Mesendoderm (in vitro differentiated cells): Measurements from ENCODE around the gene SERPINI1. TPM values are rescaled to one million over a fixed set of nuclear protein-coding genes. Genes with fewer than 3 reads are reported as not detected.

Experiments used
- DNase-seq: peaks from one replicate; pipeline ENCODE4 v3.0.0; 2013
- H2AK5ac ChIP-seq: 2 replicates; pipeline ENCODE4 v1.6.1; 2013; ENCODE audit warnings: low read length, inconsistent platforms
- H2BK120ac ChIP-seq: 2 replicates; pipeline ENCODE4 v1.6.1; 2013; ENCODE audit warnings: low read depth, mild to moderate bottlenecking, low read length, moderate library complexity, mixed read lengths
- H2BK15ac ChIP-seq: replicated peaks from 2 replicates; pipeline ENCODE4 v1.6.1; 2013; ENCODE audit warnings: low read depth, mild to moderate bottlenecking, moderate library complexity
- H2BK5ac ChIP-seq: 2 replicates; pipeline ENCODE4 v1.6.1; 2013; ENCODE audit warnings: low read length, inconsistent platforms
- H3K18ac ChIP-seq: 2 replicates; pipeline ENCODE4 v1.6.1; 2013; ENCODE audit warnings: mild to moderate bottlenecking, low read length, mixed read lengths
- H3K23ac ChIP-seq: one replicate; pipeline ENCODE4 v1.6.1; 2013; ENCODE audit warnings: low read length
- H3K27ac ChIP-seq: 2 replicates; pipeline ENCODE4 v1.5.1; 2013; ENCODE audit warnings: low read depth, mild to moderate bottlenecking, inconsistent platforms, low read length, moderate library complexity
- H3K27me3 ChIP-seq: 2 replicates; pipeline ENCODE4 v1.6.1; 2013; ENCODE audit warnings: low read length, control low read depth, mild to moderate bottlenecking, inconsistent platforms; ENCODE audit not compliant: insufficient read depth, poor library complexity
- H3K36me3 ChIP-seq: 2 replicates; pipeline ENCODE4 v1.6.1; 2013; ENCODE audit warnings: low read length, inconsistent platforms; ENCODE audit not compliant: control insufficient read depth, insufficient read depth
- H3K4ac ChIP-seq: one replicate; pipeline ENCODE4 v1.6.1; 2013; ENCODE audit warnings: low read depth, mild to moderate bottlenecking, low read length, moderate library complexity
- H3K4me1 ChIP-seq: 2 replicates; pipeline ENCODE4 v1.6.1; 2013; ENCODE audit warnings: low read depth, low read length, inconsistent platforms; ENCODE audit not compliant: control insufficient read depth
- H3K4me2 ChIP-seq: 2 replicates; pipeline ENCODE4 v1.6.1; 2013; ENCODE audit warnings: low read length
- H3K4me3 ChIP-seq: 2 replicates; pipeline ENCODE4 v1.5.1; 2013; ENCODE audit warnings: mild to moderate bottlenecking, low read length
- H3K56ac ChIP-seq: one replicate; pipeline ENCODE4 v1.6.1; 2013; ENCODE audit warnings: low read length
- H3K79me1 ChIP-seq: 2 replicates; pipeline ENCODE4 v1.6.1; 2013; ENCODE audit warnings: low read length, inconsistent platforms
- H3K79me2 ChIP-seq: 2 replicates; pipeline ENCODE4 v1.6.1; 2013; ENCODE audit warnings: mild to moderate bottlenecking, low read length; ENCODE audit not compliant: control insufficient read depth, insufficient read depth
- H3K9ac ChIP-seq: 2 replicates; pipeline ENCODE4 v1.6.1; 2013; ENCODE audit warnings: low read length, inconsistent platforms
- H4K5ac ChIP-seq: one replicate; pipeline ENCODE4 v1.6.1; 2013; ENCODE audit warnings: low read length
- H4K8ac ChIP-seq: one replicate; pipeline ENCODE4 v1.6.1; 2013; ENCODE audit warnings: low read depth, mild to moderate bottlenecking, control low read depth, low read length, moderate library complexity
- WGBS: extraction: QIAGEN DNeasy Blood & Tissue Kit; methylation state at CpG from one replicate; pipeline ENCODE4 v1.1.7; 2013; ENCODE audit warnings: low lambda C conversion rate, missing lambda C conversion rate; ENCODE audit not compliant: insufficient coverage; ENCODE audit errors: extremely low coverage; 5-methylcytosine and 5-hydroxymethylcytosine counted together
- small RNA-seq: library from polyadenylated mRNA; stranded (forward); fragments of <200 nt; extraction: miRNeasy Mini kit (QIAGEN cat#:217004); gene quantifications from one replicate; pipeline ENCODE3, GENCODE V24; 2013; ENCODE audit not compliant: insufficient read depth

Gene SERPINI1

DNA sequence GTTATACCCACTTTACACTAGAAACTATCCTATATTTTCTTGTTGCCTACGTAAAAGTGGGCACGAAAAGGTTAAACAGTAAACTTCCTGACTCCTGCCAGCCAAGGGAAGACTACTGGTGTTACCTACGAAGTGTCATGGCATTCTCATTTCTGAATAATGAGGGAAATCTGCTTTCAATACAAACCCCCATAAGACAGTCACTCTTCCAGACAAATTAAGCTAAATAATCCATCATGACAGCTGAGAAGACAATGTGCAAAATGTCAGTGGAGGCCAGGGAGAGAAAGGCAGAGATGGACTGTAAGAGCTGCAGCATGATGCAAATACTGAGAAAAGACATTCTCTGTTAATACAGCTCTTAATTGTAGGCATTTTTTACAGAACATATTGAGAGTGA lies 136.5 kb downstream of the SERPINI1 start:
- no peak overlapping the region for H3K4me3 ChIP-seq
- no CpG with 5 or more reads among the region's 3 CpGs for WGBS

DNA sequence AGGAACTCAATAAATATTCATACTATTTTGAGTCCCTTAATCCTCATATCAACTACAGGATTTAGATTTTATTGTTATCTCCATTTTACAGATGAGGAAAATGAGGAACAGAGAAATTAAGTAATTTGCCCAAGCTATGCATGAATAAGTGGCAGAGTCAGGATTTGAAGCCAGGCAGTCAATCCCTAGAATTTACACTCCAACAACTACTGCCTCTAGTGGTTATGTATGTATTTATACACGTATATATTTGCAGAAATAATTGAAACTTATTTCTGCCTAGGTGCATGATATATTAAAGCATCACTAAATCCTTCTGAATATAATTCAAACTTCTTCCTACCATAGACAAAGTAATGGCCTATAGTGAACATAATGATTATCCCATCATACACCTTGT lies 137.4 kb downstream of the SERPINI1 start:
- H3K4me3 ChIP-seq = no peak overlapping the region
- no peak overlapping the region for H2BK15ac ChIP-seq
- no peak overlapping the region for H2AK5ac ChIP-seq
- no peak overlapping the region for H3K18ac ChIP-seq
- H3K56ac ChIP-seq = no peak overlapping the region
- H4K8ac ChIP-seq = no peak overlapping the region
- no peak overlapping the region for H3K4me2 ChIP-seq
- H3K4ac ChIP-seq = no peak overlapping the region
- H3K27ac ChIP-seq = no peak overlapping the region
- no peaks in the 10 kb centered on the region for H3K79me1 ChIP-seq
- no peak for DNase-seq
- no peak overlapping the region for H2BK120ac ChIP-seq
- no peak overlapping the region for H4K5ac ChIP-seq
- no peaks in the 10 kb centered on the region for H3K36me3 ChIP-seq
- WGBS = no CpG with 5 or more reads among the region's 1 CpG
- H3K79me2 ChIP-seq = no peaks in the 10 kb centered on the region
- H3K4me1 ChIP-seq = no peaks in the 10 kb centered on the region
- H3K27me3 ChIP-seq = no peaks in the 10 kb centered on the region
- no peak overlapping the region for H3K23ac ChIP-seq
- no peak overlapping the region for H3K9ac ChIP-seq
- H2BK5ac ChIP-seq = no peak overlapping the region

More for the DNA sequence above, 136.5 kb downstream of the SERPINI1 start:
- Histone ChIP-seq H3K9ac (no peak overlapping the region), H4K5ac (no peak overlapping the region), H3K18ac (no peak overlapping the region), H2AK5ac (no peak overlapping the region), H3K36me3 (no peaks in the 10 kb centered on the region), H3K79me1 (no peaks in the 10 kb centered on the region), H4K8ac (no peak overlapping the region), H3K56ac (no peak overlapping the region), H3K27me3 (no peaks in the 10 kb centered on the region), H3K27ac (no peak overlapping the region), H3K4ac (no peak overlapping the region), H2BK15ac (no peak overlapping the region), H2BK120ac (no peak overlapping the region), H3K79me2 (no peaks in the 10 kb centered on the region), H3K4me2 (no peak overlapping the region), H3K23ac (no peak overlapping the region), H2BK5ac (no peak overlapping the region), H3K4me1 (no peaks in the 10 kb centered on the region)
- no peak for DNase-seq

GRCh38 chr3:167874671-167875372 lies 139.3 kb downstream of the SERPINI1 start:
- Histone ChIP-seq H3K9ac (no peak overlapping the region), H3K79me1 (no peaks in the 10 kb centered on the region), H3K36me3 (no peaks in the 10 kb centered on the region), H3K18ac (no peak overlapping the region), H4K8ac (no peak overlapping the region), H3K56ac (no peak overlapping the region), H3K4me1 (no peaks in the 10 kb centered on the region), H3K27ac (no peak overlapping the region), H3K27me3 (no peaks in the 10 kb centered on the region), H2AK5ac (no peak overlapping the region), H2BK120ac (no peak overlapping the region), H3K4me3 (no peak overlapping the region), H3K23ac (no peak overlapping the region), H2BK5ac (no peak overlapping the region), H2BK15ac (no peak overlapping the region), H3K4me2 (no peak overlapping the region), H3K4ac (no peak overlapping the region), H3K79me2 (no peaks in the 10 kb centered on the region), H4K5ac (no peak overlapping the region)
- no peak for DNase-seq

Small RNA genes within 50 kb of the gene (small RNA-seq; reads per million reads assigned to genes)
- gene HMGN1P8 = not detected
